GM19328 (cell line): Measurements from ENCODE around the gene NRL.
"Not testable (repeated sequence)": the region's sequence is repeated elsewhere in the genome, so short reads cannot be mapped to it uniquely, and the experiment has no call there.

Experiments used
- ATAC-seq: cut with Tn5 transposase; IDR thresholded peaks from one replicate; pipeline ENCODE4 v1.9.1; 2021; ENCODE audit warnings: mild to moderate bottlenecking, moderate library complexity; ENCODE audit not compliant: unreplicated experiment

The NRL gene

GRCh38 chr14:24127673-24128072 is 12.9 kb upstream of the NRL start:
- no peak for ATAC-seq

- no peak for ATAC-seq
Measured at GRCh38 chr14:24126939-24127338, 12.2 kb upstream of the NRL start.

GRCh38 chr14:24123424-24124417 is 9.0 kb upstream of the NRL start:
- no peak for ATAC-seq

GRCh38 chr14:24122898-24123297 is 8.1 kb upstream of the NRL start:
- ATAC-seq: no peak

DNA sequence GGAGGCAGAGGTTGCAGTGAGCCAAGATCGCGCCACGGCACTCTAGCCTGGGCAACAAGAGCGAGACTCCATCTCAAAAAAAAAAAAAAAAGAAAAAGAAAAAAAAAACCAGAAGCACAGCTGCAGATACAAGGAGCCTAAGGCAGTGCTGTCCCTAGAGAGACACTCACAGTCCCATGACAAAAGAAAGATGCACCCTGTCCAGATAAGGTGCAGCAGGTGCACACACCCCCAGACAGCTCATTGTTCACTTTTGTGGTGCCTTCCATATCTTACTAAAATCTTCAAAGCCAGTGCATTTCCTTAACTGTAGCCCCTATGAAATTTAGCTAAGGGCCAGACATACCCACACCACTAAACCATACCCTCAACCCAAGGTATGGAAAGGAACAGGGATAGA is 7.7 kb upstream of the NRL start:
- ATAC-seq: no peak

DNA sequence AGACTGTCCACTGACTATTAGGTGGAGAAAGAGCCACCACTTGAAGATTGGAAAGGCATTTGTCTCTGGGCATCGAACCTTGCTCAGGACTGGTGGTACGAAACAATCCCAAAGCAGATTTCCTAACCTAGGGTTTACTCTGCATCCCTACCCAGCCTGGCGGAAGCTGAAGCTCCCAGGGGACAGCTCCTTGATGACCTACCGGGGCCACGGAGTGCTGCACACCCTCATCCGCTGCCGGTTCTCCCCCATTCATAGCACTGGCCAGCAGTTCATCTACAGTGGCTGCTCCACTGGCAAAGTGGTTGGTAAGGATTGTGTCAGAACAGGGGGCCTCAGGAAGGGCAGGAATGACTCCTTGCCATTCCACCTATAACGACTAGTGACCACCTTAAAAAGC is 6.5 kb upstream of the NRL start:
- ATAC-seq: no peak

GRCh38 chr14:24119691-24120090 is 4.9 kb upstream of the NRL start:
- ATAC-seq: no peak

DNA sequence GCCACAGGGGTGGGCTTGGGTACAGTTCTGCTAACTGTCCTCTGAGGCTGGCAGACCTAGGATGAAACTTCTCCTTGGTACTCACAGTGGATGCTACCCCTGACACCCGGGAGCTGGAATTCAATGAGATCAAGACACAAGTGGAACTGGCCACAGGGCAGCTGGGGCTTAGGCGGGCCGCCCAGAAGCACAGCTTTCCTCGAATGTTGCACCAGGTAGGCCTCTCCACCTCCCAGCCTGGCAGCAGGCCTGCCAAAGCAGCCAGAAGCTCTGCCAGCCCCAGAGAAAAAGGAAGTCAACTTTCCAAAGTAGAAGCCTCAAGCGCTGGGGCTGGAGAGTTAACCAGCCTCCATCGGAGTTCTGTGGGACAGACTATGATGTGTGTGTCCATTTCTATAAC is 2.4 kb upstream of the NRL start:
- ATAC-seq: no peak

- ATAC-seq: no peak
Measured at GRCh38 chr14:24116128-24116814, 1.5 kb upstream of the NRL start.

GRCh38 chr14:24115422-24116127 is 826 bp upstream of the NRL start:
- ATAC-seq: no peak

- ATAC-seq: peak; percentile 21
Measured at GRCh38 chr14:24113801-24114531, 783 bp downstream of the NRL start.

DNA sequence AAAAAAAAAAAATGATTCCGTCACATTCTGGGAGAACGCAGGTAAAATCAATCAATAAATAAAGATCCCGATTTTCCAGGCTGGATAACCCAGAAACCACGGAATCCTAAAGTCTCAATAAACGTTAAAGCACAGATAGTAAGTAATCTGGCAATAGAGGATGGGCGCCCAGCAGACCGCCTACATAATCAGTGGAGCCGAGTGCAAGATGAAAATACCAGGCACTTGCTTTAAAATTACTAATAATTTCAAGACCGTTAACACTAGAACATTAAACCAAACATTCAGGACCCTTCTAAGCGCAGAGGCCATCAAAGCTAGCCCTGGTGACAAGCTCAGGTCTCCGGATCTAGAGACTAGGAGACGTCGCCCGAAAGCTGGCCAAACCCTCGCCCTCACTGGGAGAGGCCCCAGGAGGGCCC is 1.4 kb downstream of the NRL start:
- no peak for ATAC-seq

DNA sequence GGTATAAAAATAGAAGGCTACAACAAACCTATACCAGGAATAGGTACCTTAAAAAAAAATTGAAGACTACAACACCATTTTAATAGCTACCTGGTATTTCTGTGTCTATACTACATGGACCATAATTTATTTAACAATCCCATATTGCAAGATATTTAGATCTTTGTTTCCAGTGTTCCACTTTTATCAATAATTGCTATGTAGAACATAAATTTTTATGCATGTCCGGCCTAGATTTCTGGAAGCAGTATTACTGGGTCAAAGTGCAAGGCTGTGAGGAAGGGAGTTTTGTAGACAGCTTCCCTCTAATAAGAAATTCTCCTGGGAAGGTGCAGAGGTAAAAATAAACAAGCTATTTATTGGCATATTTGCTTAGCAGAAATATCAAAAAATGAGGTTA is 4.2 kb downstream of the NRL start:
- ATAC-seq: no peak

- ATAC-seq: no peak
Measured at GRCh38 chr14:24110060-24110459, 4.7 kb downstream of the NRL start.

GRCh38 chr14:24108336-24108874 is 6.3 kb downstream of the NRL start:
- ATAC-seq: peak; percentile 33

- no peak for ATAC-seq
Measured at GRCh38 chr14:24106672-24107271, 8.0 kb downstream of the NRL start.

DNA sequence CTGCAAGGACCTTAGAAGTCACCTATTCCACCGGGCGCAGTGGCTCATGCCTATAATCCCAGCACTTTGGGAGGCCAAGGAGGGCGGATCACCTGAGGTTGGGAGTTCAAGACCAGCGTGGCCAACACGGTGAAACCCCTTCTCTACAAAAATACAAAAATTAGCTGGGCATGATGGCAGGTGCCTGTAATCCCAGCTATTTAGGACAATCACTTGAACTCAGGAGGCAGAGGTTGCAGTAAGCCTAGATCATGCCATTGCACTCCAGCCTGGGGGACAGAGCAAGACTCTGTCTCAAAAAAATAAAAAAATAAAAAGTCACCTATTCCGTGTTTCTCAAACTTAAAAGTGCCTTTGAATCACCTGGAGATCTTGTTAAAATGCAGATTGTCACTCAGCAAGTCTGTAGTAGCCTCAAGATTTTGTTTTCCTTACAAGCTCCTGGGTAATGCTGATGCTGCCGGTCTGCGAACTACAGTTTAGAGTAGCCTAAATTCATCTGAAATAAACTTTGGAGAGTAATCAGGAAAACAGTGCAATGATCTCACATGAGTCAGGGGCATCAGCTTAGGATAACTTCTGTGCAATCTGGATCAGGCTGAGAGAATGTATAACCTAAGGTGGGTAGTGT is 9.0 kb downstream of the NRL start:
- ATAC-seq: not testable (repeated sequence)

DNA sequence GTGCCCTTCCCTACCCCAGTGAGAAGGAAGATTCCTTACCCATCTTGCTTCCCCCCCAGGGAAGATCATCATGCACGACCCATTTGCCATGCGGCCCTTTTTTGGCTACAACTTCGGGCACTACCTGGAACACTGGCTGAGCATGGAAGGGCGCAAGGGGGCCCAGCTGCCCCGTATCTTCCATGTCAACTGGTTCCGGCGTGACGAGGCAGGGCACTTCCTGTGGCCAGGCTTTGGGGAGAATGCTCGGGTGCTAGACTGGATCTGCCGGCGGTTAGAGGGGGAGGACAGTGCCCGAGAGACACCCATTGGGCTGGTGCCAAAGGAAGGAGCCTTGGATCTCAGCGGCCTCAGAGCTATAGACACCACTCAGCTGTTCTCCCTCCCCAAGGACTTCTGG is 11.3 kb downstream of the NRL start:
- no peak for ATAC-seq

DNA sequence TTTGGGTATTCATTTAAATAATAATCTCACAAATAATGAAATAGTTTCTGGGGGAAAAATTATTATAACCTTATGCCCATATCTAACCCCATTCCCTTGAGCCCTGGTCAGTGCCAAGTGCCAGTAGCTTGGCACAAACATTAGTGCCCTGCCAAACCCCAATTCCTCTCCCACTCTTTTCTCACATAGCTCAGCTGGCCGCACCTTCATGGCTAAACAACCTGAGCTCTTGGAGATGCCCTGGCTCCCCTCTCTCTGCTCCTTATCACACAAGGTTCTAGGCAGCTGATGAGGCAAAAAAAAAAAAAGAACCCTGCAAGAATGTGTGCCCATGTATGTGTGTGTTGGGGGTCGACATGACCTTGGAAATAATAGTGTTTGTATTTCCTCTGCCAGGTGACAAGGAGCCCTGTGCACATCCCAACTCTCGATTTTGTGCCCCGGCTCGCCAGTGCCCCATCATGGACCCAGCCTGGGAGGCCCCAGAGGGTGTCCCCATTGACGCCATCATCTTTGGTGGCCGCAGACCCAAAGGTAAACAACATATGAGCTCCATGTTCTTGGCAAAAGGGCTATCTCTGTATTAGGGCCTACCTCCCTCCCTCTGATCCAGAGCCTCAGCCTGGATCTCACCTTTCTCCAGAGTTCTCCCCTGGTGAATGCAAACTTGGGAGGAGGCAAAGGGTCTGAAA is 12.2 kb downstream of the NRL start:
- ATAC-seq: no peak
